ENCODE results near the gene EMB.

DNA sequence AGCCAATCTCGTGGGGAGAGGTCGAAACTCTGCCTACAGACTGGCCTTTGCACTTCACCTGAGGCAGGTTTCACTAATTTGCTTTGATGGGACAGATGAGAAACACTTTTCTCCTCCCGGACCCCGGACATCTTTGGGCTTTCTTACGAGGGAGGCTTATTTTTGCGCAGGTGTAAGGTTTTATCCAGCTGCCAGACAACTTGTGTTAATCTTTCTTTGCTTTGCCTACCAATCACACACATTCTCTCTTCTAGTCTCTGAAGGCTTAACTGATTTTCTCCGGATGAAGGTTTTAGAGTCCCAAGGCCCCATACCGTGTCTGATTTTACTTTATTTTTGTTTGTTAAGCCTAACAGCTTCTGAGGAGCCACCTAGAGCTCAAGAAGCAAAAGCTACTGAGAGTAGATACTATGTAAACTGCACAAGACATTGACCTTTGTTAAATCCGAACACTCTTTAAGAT, 436 bp upstream of the EMB start:
- TF ChIP-seq, protein P1, sequence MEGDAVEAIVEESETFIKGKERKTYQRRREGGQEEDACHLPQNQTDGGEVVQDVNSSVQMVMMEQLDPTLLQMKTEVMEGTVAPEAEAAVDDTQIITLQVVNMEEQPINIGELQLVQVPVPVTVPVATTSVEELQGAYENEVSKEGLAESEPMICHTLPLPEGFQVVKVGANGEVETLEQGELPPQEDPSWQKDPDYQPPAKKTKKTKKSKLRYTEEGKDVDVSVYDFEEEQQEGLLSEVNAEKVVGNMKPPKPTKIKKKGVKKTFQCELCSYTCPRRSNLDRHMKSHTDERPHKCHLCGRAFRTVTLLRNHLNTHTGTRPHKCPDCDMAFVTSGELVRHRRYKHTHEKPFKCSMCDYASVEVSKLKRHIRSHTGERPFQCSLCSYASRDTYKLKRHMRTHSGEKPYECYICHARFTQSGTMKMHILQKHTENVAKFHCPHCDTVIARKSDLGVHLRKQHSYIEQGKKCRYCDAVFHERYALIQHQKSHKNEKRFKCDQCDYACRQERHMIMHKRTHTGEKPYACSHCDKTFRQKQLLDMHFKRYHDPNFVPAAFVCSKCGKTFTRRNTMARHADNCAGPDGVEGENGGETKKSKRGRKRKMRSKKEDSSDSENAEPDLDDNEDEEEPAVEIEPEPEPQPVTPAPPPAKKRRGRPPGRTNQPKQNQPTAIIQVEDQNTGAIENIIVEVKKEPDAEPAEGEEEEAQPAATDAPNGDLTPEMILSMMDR (IDR thresholded peaks at IDR 0.05) = no peak
- TF ChIP-seq EP300 (IDR thresholded peaks at IDR 0.05) (no peak), POLR2AphosphoS5 (IDR thresholded peaks at IDR 0.05) (no peak)

All from upper lobe of left lung (tissue), 4 donors.